Type B pancreatic cell (in vitro differentiated cells): ENCODE measurements around the gene THAP3. TPM values are rescaled to one million over a fixed set of nuclear protein-coding genes. Genes with fewer than 3 reads are reported as not detected.

Experiments
- DNase-seq: peaks from one replicate; pipeline ENCODE4 v3.0.0; 2021; ENCODE audit warnings: mixed read lengths; ENCODE audit not compliant: unreplicated experiment; ENCODE audit errors: extremely low spot score
- H3K27ac Mint-ChIP-seq: 2 replicates; pipeline ENCODE4 v1.8.0; 2021; ENCODE audit warnings: mild to moderate bottlenecking, mixed read lengths
- H3K27me3 Mint-ChIP-seq: 2 replicates; pipeline ENCODE4 v1.8.0; 2021; ENCODE audit warnings: mixed read lengths
- H3K36me3 Mint-ChIP-seq: 2 replicates; pipeline ENCODE4 v1.8.0; 2021; ENCODE audit warnings: mixed read lengths
- H3K4me1 Mint-ChIP-seq: one replicate; pipeline ENCODE4 v1.8.0; 2021; ENCODE audit warnings: mixed read lengths; ENCODE audit not compliant: unreplicated experiment
- H3K4me3 Mint-ChIP-seq: 2 replicates; pipeline ENCODE4 v1.8.0; 2021; ENCODE audit warnings: mild to moderate bottlenecking, mixed read lengths
- H3K9me3 Mint-ChIP-seq: 2 replicates; pipeline ENCODE4 v1.8.0; 2021; ENCODE audit warnings: mixed read lengths
- CTCF ChIP-seq: fragments of 200-600 bp; sonication (generic); conservative IDR thresholded peaks from 2 replicates; pipeline ENCODE4 v1.5.0; 2021; ENCODE audit warnings: antibody characterized with exemption, mild to moderate bottlenecking
- total RNA-seq: library from RNA; stranded (reverse); gene quantifications from 2 replicates; pipeline ENCODE4 v1.2.1, GENCODE V29; 2021; ENCODE audit warnings: low replicate concordance

Gene THAP3
- total RNA-seq, 1 donor from 2014 or later, result 21.6 TPM

GRCh38 chr1:6592865-6593593 is 31.6 kb upstream of the THAP3 start:
- Mint-ChIP-seq H3K9me3 (no peaks in the 10 kb centered on the region), H3K4me3 (no peak overlapping the region), H3K27me3 (no peaks in the 10 kb centered on the region), H3K4me1 (peaks cover 5% of the 10 kb centered on the region), H3K36me3 (no peaks in the 10 kb centered on the region), H3K27ac (no peak overlapping the region)
- no peak for DNase-seq
- TF ChIP-seq CTCF, result no peak

- Mint-ChIP-seq H3K9me3 (no peaks in the 10 kb centered on the region), H3K27ac (no peak overlapping the region), H3K36me3 (no peaks in the 10 kb centered on the region), H3K27me3 (no peaks in the 10 kb centered on the region), H3K4me1 (peaks cover 5% of the 10 kb centered on the region), H3K4me3 (no peak overlapping the region)
- TF ChIP-seq CTCF, result no peak
- DNase-seq, result no peak
Measured at GRCh38 chr1:6593810-6594209, 30.9 kb upstream of the THAP3 start.

- H3K27me3 Mint-ChIP-seq, result no peaks in the 10 kb centered on the region
- TF ChIP-seq CTCF, result no peak
- H3K4me1 Mint-ChIP-seq, result peaks cover 5% of the 10 kb centered on the region
- no peaks in the 10 kb centered on the region for H3K9me3 Mint-ChIP-seq
- DNase-seq, result no peak
- no peaks in the 10 kb centered on the region for H3K36me3 Mint-ChIP-seq
- no peak overlapping the region for H3K4me3 Mint-ChIP-seq
- H3K27ac Mint-ChIP-seq, result peak overlapping the region; percentile 70
Measured at GRCh38 chr1:6594977-6595740, 29.5 kb upstream of the THAP3 start.

GRCh38 chr1:6596351-6596750 is 28.3 kb upstream of the THAP3 start:
- Mint-ChIP-seq H3K36me3 (no peaks in the 10 kb centered on the region), H3K4me1 (peaks cover 14% of the 10 kb centered on the region), H3K27ac (no peak overlapping the region), H3K27me3 (peaks cover 8% of the 10 kb centered on the region), H3K9me3 (no peaks in the 10 kb centered on the region), H3K4me3 (no peak overlapping the region)
- TF ChIP-seq CTCF, result no peak
- no peak for DNase-seq

- no peak overlapping the region for H3K27ac Mint-ChIP-seq
- H3K9me3 Mint-ChIP-seq, result no peaks in the 10 kb centered on the region
- no peak for DNase-seq
- no peak for TF ChIP-seq CTCF
- H3K4me3 Mint-ChIP-seq, result peak overlapping the region; percentile 47
- H3K36me3 Mint-ChIP-seq, result no peaks in the 10 kb centered on the region
- peaks cover 8% of the 10 kb centered on the region for H3K27me3 Mint-ChIP-seq
- peaks cover 14% of the 10 kb centered on the region for H3K4me1 Mint-ChIP-seq
Measured at GRCh38 chr1:6596886-6597776, 27.5 kb upstream of the THAP3 start.
